Tibial nerve (tissue), 4 donors: ENCODE measurements around the gene MLST8.

Experiments
- CTCF ChIP-seq, 5 experiments: fragments of 200-600 bp in 3 of 5; fragments of 450-650 bp in 2 of 5; sonication (generic) in 3 of 5; IDR thresholded peaks; one replicate each; pipeline ENCODE4 v1.5.1; 2016 to 2019; ENCODE audit warnings: antibody characterized with exemption in 5 of 5, mild to moderate bottlenecking in 3 of 5, moderate library complexity in 2 of 5
- EP300 ChIP-seq, 2 donors: sonication (generic); formaldehyde crosslinking; IDR thresholded peaks; one replicate each; pipeline ENCODE4 v1.6.1; 2017; ENCODE audit warnings: antibody characterized with exemption in 2 of 2, mild to moderate bottlenecking in 1 of 2
- POLR2A ChIP-seq, 2 donors: fragments of 450-650 bp; IDR thresholded peaks; one replicate each; pipeline ENCODE4 v1.6.1; 2017; ENCODE audit warnings: antibody characterized with exemption in 2 of 2, mild to moderate bottlenecking in 2 of 2, moderate library complexity in 2 of 2

- TF ChIP-seq CTCF (IDR thresholded peaks at IDR 0.05), result no peak
- TF ChIP-seq POLR2A (IDR thresholded peaks at IDR 0.05), result no peak
- peak in 1 of 2 donors; percentile 53 for TF ChIP-seq EP300 (IDR thresholded peaks at IDR 0.05)
Observed at GRCh38 chr16:2160915-2161551, 44.2 kb upstream of the MLST8 start.
